Epithelial cell of prostate (primary cell): ENCODE measurements around the gene FAM3C.
A peak's percentile ranks its signal among the peaks of the same experiment; 100 is the strongest.

Experiments
- DNase-seq: peaks from one replicate; pipeline ENCODE4 v3.0.0-alpha.2; 2011; ENCODE audit warnings: low read depth, low spot score
- H3K27ac ChIP-seq: fragments of 450-650 bp; 2 replicates; pipeline ENCODE4 v1.5.1; 2017; ENCODE audit warnings: mild to moderate bottlenecking

The FAM3C gene

DNA sequence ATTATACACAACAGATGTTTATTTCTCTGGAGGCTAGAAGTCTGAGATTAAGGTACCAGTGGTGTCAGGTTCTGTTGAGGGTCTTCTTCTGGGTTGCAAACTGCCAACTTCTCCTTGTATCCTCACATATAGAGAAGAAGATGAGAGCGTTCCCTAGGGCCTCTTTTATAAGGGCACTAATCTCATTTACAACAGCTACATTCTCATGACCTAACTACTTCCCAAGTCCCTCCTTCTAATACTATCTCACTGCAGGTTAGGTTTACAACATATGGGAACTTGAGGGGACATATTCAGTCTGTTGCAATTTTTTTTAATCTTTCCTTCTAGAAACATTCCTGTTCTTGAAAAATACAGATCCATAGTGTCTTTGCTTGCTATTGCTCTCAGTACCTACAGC is 18.3 kb upstream of the FAM3C start:
- no peak overlapping the region for H3K27ac ChIP-seq
- DNase-seq, result no peak

DNA sequence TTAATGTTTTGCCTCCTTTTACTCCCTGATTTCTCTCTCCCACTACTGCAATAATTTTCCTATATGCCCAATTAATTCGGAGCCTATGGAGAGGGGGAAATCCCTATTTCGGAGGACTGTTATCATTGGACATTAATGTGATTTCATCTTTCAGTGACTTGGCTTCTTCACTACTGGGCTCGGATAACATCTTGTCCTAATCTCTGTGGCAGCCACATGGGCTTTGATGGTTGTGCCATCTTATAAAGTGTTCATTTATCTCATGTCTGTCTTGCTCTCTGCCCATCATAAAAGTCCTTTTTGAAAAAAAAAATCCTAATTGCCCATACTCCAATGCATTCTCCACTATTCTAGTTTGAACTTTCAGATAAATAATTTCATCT is 15.5 kb upstream of the FAM3C start:
- DNase-seq, result no peak
- no peak overlapping the region for H3K27ac ChIP-seq

DNA sequence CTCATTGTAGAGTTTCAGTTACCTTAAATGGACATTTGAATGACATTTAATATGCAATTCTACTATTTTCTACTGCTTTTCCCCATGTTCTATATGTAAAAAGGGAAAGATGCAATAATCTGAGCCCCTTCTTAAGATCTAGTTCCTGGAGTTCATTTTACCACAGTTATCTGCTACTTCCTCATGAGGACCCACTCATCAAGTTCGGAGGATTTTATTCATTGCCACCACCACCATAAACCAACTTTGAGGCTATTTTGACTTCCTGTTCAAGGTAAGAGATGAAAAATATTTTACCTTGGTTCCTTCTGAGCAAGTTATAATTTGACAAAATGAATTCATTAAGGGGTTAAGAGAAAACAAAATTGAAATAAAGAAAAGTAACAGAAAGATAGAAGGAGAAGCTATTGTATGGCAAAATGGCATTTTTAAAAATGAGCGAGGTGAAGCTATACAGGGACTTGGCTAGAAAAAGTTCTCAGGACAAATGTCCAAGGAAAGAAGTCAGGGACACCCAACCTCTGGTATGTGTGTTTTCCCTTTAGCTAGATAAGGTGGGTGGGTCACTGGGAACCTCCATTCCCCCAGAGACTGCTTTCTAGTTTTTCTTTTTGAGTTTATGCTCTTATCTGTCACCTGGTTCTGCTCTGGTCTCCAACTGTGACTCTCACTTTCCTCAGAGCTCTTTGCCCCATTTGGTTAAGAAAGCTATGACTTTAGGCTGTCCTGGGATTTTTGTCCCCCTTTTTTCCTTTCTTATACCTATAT is 14.9 kb upstream of the FAM3C start:
- no peak for DNase-seq

GRCh38 chr7:121406944-121407343 is 10.8 kb upstream of the FAM3C start:
- no peak overlapping the region for H3K27ac ChIP-seq
- no peak for DNase-seq

More for the DNA sequence above, 14.9 kb upstream of the FAM3C start:
- H3K27ac ChIP-seq, result no peak overlapping the region

DNA sequence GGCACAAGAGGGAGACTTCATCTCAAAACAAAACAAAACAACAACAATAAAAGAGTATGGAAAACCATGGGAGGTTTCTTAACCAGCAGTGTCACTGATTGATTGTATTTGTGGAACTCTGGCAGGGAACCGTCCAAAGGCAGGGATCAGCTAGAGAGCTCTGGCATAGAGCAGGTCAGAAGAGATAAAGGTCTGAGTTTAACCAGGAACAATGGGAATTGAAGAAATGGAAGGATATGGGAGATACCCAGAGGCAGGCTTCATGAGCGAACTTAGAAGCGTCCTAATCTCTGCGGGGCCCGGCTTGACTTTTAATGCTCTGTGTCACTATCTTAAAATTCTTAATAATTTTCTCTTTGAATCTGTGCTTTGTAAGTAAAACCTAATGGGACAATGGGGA is 10.4 kb upstream of the FAM3C start:
- H3K27ac ChIP-seq, result no peak overlapping the region
- DNase-seq, result no peak

DNA sequence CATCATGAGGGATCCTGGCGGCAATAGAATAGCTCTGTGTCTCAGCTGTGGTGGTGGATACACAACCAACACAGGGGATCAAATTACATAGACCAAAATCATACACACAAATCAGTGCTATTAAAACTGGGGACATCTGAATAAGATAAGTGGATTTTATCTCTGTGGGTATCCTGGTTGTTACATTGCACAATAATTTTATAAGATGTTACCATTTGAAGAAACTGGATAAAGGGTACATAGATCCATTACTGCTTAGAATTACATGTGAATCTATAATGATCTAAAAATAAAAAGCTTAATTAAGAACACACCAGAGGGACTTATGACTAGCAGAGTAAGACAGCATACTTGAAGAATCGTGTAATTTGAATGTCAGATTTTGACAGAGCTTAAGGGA is 8.2 kb upstream of the FAM3C start:
- H3K27ac ChIP-seq, result no peak overlapping the region
- no peak for DNase-seq

GRCh38 chr7:121402701-121403100 is 6.6 kb upstream of the FAM3C start:
- no peak for DNase-seq
- H3K27ac ChIP-seq, result no peak overlapping the region

DNA sequence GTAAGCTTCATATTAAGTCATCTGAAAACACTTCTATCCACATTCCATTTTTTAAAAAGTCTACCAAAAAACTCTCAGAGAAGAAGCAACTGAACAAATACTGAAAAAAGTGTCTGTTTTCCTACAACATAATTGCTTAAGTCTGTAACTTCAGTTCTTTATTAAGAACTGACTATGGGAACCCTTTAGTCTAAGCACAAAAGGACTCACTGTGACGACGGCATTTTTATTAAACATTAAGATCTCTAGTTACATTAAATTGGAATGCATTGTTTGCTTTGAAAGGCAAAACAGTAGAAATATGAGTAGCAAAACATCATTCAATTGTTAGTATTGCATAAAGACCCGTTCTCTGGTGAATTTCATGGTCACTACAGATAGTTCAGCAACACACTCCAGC is 5.8 kb upstream of the FAM3C start:
- no peak overlapping the region for H3K27ac ChIP-seq
- DNase-seq, result no peak

- no peak for DNase-seq
- no peak overlapping the region for H3K27ac ChIP-seq
These were observed 2.1 kb upstream of the FAM3C start for GRCh38 chr7:121398246-121398645.

GRCh38 chr7:121397822-121398221 is 1.7 kb upstream of the FAM3C start:
- no peak overlapping the region for H3K27ac ChIP-seq
- no peak for DNase-seq

GRCh38 chr7:121397361-121397760 is 1.3 kb upstream of the FAM3C start:
- H3K27ac ChIP-seq, result no peak overlapping the region
- DNase-seq, result no peak

GRCh38 chr7:121395494-121395960 is 581 bp downstream of the FAM3C start:
- no peak for DNase-seq

GRCh38 chr7:121394709-121395140 is 1.4 kb downstream of the FAM3C start:
- DNase-seq, result no peak
- H3K27ac ChIP-seq, result no peak overlapping the region

More at GRCh38 chr7:121395494-121395960, 581 bp downstream of the FAM3C start:
- H3K27ac ChIP-seq, result peak overlapping the region; percentile 68

DNA sequence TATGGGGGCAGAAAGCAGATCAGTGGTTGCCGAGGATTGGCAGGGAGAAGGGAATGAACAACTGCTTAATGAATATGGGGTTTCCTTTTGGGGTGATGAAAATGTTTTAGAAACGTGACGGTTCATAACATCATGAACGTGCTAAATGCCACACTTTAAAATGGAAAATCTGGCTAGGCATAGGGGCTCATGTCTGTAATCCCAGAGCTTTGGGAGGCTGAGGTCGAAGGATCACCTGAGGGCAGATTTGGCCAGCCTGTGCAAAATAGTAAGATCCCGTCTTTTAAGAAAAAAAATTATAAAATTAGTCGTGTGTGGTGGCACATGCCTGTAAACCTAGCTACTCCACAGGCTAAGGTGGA is 3.1 kb downstream of the FAM3C start:
- H3K27ac ChIP-seq, result no peak overlapping the region
- no peak for DNase-seq

GRCh38 chr7:121392277-121393004 is 3.7 kb downstream of the FAM3C start:
- no peak for DNase-seq
- H3K27ac ChIP-seq, result no peak overlapping the region

- DNase-seq, result no peak
- no peak overlapping the region for H3K27ac ChIP-seq
These were observed 4.4 kb downstream of the FAM3C start for GRCh38 chr7:121391686-121392085.

- H3K27ac ChIP-seq, result no peak overlapping the region
- DNase-seq, result no peak
These were observed 5.5 kb downstream of the FAM3C start for GRCh38 chr7:121390617-121391016.

- H3K27ac ChIP-seq, result no peak overlapping the region
- no peak for DNase-seq
These were observed 6.0 kb downstream of the FAM3C start for GRCh38 chr7:121390109-121390508.

DNA sequence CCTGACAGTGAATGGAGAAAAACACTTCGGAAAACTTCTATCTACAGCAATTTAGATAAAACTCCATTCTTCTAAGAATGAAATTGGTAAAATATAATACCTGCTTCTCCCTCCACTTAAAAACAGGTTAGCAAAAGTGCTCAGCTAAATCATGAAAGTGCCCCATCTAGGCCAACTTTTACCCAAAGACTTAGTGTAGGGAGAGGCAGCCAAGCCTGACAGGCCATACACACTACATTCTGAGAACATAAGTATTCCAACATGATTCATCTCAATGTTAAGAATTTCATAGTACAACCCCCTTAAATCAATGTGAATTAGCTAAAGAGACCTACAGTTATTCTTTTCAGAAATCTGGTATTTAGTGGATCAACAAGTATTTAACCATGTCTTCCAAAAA is 7.2 kb downstream of the FAM3C start:
- DNase-seq, result no peak

GRCh38 chr7:121385800-121386179 is 10.3 kb downstream of the FAM3C start:
- DNase-seq, result peak; percentile 6
- H3K27ac ChIP-seq, result no peak overlapping the region

More for the DNA sequence above, 7.2 kb downstream of the FAM3C start:
- H3K27ac ChIP-seq, result no peak overlapping the region

- no peak for DNase-seq
- no peak overlapping the region for H3K27ac ChIP-seq
These were observed 10.9 kb downstream of the FAM3C start for GRCh38 chr7:121385056-121385799.
